ENCODE measurements around the gene APPL2.
"Not testable (repeated sequence)": the region's sequence is repeated elsewhere in the genome, so short reads cannot be mapped to it uniquely, and the experiment has no call there.

APPL2 gene

DNA sequence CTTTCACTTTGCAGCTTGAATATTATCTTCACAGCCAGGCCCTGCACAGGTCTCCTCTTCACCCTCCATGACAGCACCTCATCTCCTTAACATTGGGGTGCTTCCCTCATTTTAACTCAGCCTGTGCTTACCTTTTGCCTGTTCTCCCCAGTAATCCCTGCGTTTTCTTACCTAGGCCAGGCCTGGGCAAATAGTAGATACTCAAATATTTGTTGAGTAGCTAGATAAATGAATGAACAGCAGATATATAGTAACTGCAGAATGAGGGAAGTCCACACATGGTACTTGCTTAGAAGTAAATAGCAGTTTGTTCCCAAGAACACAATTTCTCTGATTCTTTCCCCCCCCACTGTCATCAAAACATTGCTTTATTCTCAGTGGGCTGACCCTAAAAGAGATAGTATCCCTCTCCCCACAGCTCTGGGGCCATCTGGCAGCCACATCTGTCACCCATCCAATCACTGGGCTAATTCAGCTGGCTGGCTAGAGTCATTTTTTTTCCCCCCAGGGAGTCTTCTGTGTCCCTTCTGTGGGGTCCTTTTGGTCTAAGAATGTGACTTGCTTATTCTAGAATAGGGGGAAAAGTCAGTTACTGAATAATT, 43.2 kb downstream of the APPL2 start:
- DNase-seq (ENCODE audit: low spot score), result no peak

DNA sequence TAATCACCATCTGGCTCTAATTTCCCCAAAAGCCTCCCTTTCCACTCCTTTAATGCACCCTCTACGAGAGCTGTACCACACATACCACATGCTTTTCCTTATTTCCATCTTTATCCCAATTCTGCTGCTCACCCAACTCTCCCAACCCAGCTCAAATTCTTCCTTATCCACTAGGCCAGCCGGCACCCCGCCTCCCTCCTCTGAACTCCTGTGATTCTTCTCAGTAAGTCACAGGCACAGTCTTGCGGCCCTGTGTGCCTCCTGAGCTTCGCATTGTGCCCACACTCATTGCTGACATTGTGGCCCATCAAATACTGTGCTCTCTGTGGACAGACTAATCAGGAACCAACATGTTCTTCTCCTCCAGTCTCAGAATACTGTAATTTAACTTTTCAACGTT, 45.4 kb downstream of the APPL2 start:
- DNase-seq (ENCODE audit: low spot score), result no peak

DNA sequence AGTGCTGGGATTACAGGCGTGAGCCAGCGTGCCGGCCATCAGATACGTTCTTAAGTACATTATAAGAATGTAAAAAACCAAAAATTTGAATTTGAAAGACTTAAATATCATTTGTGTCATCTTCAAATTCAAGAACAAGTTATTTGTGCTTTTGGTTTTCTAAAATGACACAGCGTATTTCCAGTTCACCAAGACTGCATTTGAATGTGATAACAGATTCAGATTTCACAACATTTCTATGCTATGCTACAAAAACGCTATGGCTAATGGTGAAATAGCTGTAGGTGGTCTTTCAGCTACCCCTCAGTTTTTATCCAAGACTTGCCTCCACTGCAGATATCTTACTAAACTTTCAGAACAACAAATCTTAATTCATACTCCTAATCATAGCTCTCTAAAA, 46.7 kb downstream of the APPL2 start:
- DNase-seq (ENCODE audit: low spot score), result no peak

DNA sequence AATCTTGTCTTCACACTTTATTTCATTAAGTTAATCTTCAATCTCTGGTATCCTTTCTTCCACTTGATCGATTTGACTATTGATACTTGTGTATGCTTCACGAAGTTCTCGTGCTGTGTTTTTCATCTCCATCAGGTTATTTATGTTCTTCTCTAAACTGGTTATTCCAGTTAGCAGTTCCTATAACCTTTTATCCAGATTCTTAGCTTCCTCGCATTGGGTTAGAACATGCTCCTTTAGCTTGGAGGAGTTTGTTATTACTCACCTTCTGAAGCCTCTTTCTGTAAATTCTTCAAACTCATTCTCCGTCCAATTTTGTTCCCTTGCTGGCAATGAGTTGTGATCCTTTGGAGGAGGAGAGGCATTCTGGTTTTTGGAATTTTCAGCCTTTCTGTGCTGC, 52.0 kb downstream of the APPL2 start:
- not testable (repeated sequence) for DNase-seq (ENCODE audit: low spot score)

DNA sequence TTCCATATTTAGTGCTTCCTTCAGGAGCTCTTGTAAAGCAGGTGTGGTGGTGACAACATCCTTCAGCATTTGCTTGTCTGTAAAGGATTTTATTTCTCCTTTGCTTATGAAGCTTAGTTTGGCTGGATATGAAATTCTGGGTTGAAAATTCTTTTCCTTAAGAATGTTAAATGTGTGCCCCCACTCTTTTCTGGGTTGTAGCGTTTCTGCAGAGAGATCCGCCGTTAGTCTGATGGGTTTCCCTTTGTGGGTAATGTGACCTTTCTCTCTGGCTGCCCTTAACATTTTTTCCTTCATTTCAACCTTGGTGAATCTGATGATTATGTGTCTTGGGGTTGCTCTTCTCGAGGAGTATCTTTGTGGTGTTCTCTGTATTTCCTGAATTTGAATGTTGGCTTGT, 52.6 kb downstream of the APPL2 start:
- not testable (repeated sequence) for DNase-seq (ENCODE audit: low spot score)

DNA sequence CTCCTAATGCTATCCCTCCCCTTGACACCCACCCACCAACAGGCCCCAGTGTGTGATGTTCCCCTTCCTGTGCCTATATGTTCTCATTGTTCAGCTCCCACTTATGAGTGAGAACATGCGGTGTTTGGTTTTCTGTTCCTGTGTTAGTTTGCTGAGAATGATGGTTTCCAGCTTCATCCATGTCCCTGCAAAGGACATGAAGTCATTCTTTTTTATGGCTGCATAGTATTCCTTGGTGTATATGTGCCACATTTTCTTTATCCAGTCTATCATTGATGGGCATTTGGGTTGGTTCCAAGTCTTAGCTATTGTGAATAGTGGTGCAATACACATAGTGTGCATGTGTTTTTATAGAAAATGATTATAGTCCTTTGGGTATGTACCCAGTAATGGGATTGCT, 56.9 kb downstream of the APPL2 start:
- DNase-seq (ENCODE audit: low spot score), result not testable (repeated sequence)

DNA sequence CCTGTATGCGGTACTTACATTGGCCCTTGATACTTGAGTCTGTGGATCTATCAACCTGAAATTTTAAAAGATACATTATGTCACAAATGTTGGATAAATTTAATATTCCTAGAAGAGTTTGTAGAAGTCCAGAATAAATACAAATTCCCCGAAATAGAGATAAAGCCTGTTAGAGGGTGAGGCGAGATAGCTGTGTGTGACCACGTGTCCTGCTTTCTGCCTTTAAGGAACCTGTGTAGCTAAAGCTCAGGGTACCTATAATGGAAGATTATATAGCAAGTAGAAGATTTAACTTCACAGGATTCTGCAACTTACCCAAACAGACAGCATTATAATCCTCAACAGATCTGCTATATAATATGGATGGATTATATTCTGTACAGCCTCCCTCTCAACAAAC, 58.8 kb downstream of the APPL2 start:
- DNase-seq (ENCODE audit: low spot score), result no peak

DNA sequence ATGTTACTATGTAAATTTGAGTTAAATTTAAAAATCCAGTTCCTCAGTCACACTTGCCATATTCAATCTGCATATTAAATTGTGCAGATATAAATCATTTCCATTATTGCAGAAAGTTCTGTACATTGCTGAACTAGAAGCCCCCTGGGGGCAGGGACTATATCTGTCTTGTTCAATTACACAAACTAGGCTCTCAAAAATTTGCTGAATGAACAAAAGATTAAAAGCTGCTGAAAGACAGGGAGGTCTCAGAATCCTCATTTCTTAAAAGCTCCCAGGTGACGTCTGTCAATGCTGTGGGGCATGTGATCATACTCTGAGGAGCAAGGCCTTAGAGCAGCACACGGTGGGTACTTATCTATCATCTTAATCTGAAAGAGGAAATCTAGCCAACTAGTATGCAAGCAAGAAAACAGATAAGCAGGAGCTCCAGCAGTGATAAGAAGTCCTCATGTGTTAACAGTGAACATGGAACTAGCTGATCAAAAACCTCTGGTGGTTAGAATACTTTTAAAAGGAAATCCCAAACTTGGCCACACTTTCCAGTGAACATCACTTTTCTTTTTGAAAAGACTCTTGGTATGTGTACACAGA, 60.5 kb downstream of the APPL2 start:
- DNase-seq (ENCODE audit: low spot score), result no peak

DNA sequence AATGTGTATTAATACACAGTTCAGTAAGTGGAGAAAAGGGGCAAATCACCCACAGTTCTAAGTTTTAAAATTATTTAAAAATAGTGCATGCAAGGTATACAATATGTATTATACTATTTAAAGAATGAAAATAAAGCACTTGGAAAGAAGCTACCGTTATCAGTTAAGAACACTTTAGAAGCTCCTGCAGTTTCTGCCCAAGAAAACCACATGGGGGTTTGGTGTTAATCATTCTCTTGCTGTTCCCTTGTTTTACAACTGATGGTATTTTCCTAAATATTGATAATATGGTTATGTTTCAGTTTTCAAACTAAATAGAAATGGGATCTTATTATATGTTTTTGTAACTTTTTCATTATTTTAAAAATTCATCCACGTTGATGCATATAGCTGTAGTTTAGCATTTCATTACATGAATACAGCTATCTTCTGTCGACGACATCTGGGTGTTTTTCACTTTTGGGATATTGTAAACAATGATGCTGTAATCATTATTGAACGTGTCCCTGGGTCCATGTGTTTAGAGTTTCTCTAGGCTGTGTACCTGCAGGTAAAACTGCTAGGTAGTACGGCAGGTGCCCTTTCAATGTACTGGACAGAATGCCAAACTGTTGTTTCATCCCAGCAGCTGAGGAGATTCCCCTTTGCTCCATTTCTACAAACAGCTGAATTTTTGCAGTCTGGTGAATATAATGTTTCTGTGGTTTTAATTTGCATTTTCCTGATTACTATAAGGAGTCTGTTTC, 64.1 kb downstream of the APPL2 start:
- DNase-seq (ENCODE audit: low spot score), result no peak

DNA sequence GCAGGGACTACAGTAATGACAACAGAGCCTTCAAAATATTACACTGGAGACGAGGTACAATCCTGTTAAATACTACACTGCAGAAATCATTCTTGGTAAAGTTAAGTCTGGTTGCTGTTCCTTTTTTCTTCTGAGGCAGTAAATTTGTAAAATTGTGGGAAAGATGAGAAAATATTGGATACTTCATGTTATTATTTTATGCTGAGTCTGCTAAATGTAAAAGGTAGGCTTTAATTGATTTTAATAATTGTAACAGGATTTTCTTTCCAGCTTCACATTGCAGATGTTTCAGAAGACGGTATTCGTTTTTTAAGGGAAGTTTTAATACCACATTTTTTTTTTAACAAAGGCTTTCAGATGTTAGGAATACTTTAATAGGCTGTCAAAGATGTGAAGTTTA, 65.8 kb downstream of the APPL2 start:
- DNase-seq (ENCODE audit: low spot score), result no peak

DNA sequence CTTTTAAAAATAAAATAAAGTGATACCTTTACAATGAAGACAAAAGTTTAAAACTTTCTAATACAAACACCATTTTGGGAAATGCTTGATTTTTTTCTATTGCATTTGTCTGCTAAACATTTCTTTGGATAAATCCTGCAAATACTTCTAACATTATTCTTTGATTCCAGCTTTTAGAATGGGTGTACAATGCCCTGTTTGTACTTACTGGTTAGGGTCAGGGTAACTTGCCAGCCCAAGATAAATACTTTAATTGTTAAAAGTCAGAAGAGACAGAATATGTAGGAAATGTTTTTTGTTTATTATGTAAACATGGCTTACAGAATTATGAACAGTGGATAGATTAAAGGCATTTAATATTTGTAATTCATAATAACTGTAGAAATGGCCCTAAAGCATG, 68.0 kb downstream of the APPL2 start:
- DNase-seq (ENCODE audit: low spot score), result no peak

DNA sequence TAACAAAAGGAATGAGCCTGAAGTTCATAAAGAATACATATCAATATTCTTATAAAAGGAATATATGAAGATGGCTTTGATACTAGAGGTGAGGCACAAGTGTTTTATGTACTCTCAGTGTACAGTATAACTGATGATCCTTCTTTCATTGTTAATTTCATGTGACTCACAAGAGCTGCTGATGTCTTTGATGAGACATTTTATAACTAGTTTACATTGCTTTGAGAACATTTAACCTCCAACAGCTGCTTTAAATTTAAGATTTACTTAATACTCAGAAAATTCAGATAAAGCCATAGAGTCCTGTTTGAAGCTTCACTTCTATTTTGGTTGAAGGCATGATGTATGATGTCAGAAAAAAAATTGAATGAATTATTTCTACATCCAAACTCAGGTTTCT, 68.6 kb downstream of the APPL2 start:
- DNase-seq (ENCODE audit: low spot score), result no peak

DNA sequence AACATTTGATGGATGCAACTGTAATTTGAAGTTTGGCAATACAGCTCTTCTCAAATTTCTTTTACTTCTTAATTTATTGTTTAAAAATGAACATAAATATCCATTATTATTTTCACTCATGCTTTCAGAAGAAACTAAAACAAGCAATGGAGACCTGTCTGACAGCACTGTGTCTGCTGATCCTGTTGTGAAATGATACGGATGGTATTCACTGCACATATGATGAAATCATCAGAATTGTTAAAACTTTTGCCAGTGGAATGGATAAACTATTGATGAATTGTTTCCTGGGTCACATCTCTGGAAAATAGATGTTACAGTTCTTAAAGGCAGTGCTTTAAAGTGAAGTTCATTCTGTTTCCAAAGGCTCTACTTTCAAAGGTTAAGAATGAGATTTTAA, 69.2 kb downstream of the APPL2 start:
- DNase-seq (ENCODE audit: low spot score), result no peak

DNA sequence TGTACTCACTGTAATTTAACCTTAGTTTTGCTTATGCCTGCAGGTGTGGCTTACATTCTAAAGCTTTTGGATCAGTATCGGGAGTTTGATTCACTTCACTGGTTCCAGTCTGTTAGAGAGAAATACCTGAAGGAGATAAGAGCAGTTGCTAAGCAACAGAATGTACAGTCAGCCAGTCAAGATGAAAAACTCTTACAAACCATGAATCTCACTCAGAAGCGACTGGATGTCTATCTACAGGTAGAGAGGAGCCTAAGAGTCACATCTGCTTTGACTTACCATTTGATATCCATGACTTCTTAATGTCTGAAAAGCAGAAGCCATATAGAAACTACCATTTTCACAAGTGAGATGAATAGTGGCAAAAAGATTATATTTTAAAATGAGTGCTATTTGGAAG, 71.9 kb downstream of the APPL2 start:
- DNase-seq (ENCODE audit: low spot score), result no peak

DNA sequence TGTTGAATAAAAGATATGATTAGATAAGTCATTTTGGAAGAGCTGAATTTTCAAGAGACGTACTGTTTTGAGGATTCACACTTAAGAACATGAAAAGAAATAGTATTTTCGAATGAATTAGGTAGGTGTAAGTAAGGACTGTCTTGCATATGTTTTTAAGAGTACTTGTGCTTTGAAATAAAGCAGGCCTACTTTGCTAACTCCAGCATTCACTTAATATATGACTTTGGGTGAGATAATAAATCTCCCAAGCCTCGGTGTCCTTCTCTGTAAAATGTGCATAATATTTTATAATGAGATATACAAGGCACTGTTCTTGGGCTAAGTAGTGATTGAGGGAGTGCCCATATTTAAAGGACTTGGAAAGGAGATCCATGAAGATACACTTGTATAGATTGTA, 73.8 kb downstream of the APPL2 start:
- DNase-seq (ENCODE audit: low spot score), result no peak

DNA sequence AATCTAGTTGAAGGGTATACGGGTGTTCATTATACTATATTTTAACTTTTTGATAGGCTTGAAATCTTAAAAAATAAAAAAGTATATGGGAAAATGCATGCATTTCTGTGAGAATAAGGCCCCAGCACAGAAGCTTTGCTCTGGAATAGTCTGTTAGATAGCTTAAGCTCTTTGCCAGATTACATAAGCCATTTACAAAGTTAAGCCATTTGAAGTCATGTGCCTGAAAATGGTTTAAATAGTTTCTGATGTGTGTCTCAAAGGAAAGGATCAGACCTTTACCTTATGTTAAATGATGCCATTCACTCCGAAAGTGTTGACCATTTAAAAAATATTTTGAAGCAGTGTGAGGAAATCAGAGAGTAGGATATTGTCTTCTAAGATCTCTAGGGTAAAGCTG, 77.1 kb downstream of the APPL2 start:
- no peak for DNase-seq (ENCODE audit: low spot score)

DNA sequence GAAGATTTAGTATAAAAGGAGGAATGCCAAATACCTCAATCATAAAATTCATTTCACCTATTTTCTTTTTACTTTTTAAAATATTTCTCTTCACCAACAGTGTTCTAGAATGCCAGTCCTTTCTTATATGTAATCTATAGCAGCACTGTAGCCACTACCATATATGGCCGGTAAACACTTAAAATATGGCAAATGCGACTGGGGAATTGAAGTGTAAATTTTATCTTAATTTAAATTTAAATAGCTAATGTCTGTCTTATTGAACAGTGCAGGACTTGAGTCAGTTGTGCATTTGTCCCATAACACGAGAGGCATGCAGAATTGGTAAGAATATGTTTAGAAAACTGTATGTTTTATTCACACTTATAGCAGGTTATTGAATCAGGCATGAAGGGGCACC, 78.4 kb downstream of the APPL2 start:
- no peak for DNase-seq (ENCODE audit: low spot score)

DNA sequence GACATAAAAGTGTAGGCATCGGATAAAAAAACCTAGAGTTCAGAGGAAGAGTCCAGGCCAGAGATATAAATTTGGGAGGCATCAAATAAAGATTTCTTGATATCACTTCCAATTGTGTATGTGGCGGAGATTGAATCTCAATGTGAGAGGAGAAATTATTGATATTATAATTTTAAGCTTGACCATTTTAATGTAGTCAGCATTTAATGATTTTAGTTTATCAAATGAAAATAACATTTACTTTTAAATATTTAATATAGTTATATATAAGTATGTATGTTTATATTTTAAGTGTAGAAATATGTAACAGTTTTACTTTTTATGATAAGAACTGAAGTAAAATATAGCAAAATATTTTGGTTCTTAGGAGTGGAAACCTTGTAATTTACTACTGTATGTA, 79.7 kb downstream of the APPL2 start:
- DNase-seq (ENCODE audit: low spot score), result no peak

DNA sequence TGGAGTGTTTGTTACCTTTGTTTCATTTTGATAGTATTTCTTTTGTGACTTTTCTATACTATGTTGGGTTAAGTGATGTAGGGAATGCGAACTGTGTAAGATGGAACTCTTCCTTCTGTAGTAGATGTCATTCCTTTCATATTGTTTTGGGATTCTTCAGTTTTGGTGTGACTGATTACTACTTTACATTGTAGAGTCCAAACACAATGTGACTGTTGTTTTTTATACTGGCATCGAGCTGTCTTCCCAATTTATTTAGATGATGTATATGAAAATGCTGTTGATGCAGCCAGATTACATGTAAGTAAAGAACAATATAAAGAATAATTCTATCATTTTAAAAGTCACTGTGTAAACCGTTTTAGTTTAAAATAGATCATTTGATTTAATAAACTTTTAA, 93.7 kb downstream of the APPL2 start:
- DNase-seq (ENCODE audit: low spot score), result no peak

DNA sequence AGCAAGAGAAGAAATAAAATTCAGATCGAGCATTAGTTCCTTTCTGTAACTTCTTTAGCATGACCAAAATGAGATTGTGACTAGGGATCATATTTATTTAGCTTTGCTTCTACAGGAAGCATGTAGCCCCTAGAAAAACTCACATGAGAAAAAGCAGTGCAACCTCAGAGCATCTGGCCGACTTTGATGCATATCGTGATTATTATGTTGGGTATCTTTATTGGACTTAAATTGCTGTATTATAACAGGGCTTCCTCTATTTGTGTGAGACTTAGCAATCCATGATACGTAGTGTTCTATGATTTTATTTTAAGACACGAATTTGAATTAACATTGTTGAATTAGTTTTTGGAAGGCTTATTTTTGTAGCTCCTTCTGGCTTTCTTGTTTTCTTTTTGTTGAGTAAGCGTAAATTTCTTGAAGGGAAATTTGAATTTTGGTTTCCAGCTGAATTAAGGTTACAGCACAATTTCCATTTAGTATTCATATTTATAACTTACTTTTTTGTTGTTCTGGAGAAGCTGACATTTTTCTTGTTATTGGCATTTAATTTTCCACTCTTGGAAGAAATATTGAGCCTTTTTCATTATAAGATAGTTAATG, 94.6 kb downstream of the APPL2 start:
- DNase-seq (ENCODE audit: low spot score), result no peak

DNA sequence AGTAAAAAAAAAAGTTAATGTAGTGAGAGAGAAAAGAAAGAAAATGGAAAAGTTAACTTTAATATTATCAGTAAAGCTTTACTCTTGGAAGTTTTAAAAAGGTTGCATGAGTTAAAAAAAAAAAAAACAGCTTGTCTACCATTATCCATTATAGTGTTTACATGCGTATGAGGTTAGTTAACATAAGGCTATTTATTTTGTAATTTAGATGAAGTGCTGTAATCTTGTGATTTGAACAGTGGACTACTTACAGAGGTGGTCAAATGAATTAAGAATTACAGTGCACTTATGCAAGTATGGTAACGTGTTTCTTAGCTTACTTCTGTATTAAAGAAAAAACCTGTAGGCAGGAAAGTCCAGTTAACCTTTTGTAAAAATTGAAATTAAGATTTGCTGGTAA, 97.7 kb downstream of the APPL2 start:
- DNase-seq (ENCODE audit: low spot score), result no peak

Data from HuH-7 (cell line).